HG03520 (cell line): Measurements from ENCODE around the gene ANKRD6.

ENCODE experiments used
- ATAC-seq: cut with Tn5 transposase; IDR thresholded peaks from one replicate; pipeline ENCODE4 v1.9.1; 2021; ENCODE audit warnings: mild to moderate bottlenecking, moderate library complexity; ENCODE audit not compliant: unreplicated experiment

Gene ANKRD6

GRCh38 chr6:89464295-89464694, 31.3 kb downstream of the ANKRD6 start:
- no peak for ATAC-seq

GRCh38 chr6:89467437-89467836, 34.5 kb downstream of the ANKRD6 start:
- ATAC-seq, result no peak

- ATAC-seq, result no peak
Observed at GRCh38 chr6:89468998-89469397, 36.0 kb downstream of the ANKRD6 start.

- no peak for ATAC-seq
Observed at GRCh38 chr6:89471287-89471867, 38.4 kb downstream of the ANKRD6 start.

GRCh38 chr6:89475101-89475500, 42.1 kb downstream of the ANKRD6 start:
- ATAC-seq, result no peak

- ATAC-seq, result no peak
Observed at GRCh38 chr6:89475634-89476033, 42.7 kb downstream of the ANKRD6 start.

GRCh38 chr6:89479897-89480296, 46.9 kb downstream of the ANKRD6 start:
- no peak for ATAC-seq

- ATAC-seq, result no peak
Observed at GRCh38 chr6:89481695-89482094, 48.7 kb downstream of the ANKRD6 start.

GRCh38 chr6:89482126-89482525, 49.2 kb downstream of the ANKRD6 start:
- ATAC-seq, result no peak

GRCh38 chr6:89483111-89483720, 50.3 kb downstream of the ANKRD6 start:
- ATAC-seq, result no peak

GRCh38 chr6:89485320-89485719, 52.4 kb downstream of the ANKRD6 start:
- no peak for ATAC-seq

GRCh38 chr6:89487864-89488263, 54.9 kb downstream of the ANKRD6 start:
- no peak for ATAC-seq

- no peak for ATAC-seq
Observed at GRCh38 chr6:89488438-89488837, 55.5 kb downstream of the ANKRD6 start.

- no peak for ATAC-seq
Observed at GRCh38 chr6:89489078-89489477, 56.1 kb downstream of the ANKRD6 start.

GRCh38 chr6:89492025-89492640, 59.2 kb downstream of the ANKRD6 start:
- no peak for ATAC-seq

GRCh38 chr6:89494131-89494793, 61.3 kb downstream of the ANKRD6 start:
- ATAC-seq, result no peak

- ATAC-seq, result no peak
Observed at GRCh38 chr6:89495961-89496535, 63.1 kb downstream of the ANKRD6 start.

GRCh38 chr6:89500611-89501010, 67.7 kb downstream of the ANKRD6 start:
- no peak for ATAC-seq

- no peak for ATAC-seq
Observed at GRCh38 chr6:89501222-89501621, 68.3 kb downstream of the ANKRD6 start.

- ATAC-seq, result no peak
Observed at GRCh38 chr6:89501753-89502152, 68.8 kb downstream of the ANKRD6 start.

GRCh38 chr6:89503641-89504040, 70.7 kb downstream of the ANKRD6 start:
- no peak for ATAC-seq

- ATAC-seq, result no peak
Observed at GRCh38 chr6:89505847-89506246, 72.9 kb downstream of the ANKRD6 start.
